Peyer's patch (tissue), 4 donors: ENCODE data around the gene UCMA.

ENCODE experiments used
- CTCF ChIP-seq, 6 experiments: fragments of 450-650 bp in 4 of 6; fragments of 200-600 bp in 2 of 6; sonication (generic) in 1 of 6; IDR thresholded peaks; one replicate each; pipeline ENCODE4 v1.5.1; 2017 to 2019; ENCODE audit warnings: antibody characterized with exemption in 6 of 6, mild to moderate bottlenecking in 3 of 6, moderate library complexity in 1 of 6
- POLR2A ChIP-seq, 2 donors: fragments of 450-650 bp; IDR thresholded peaks; one replicate each; pipeline ENCODE4 v1.5.1; 2017; ENCODE audit warnings: antibody characterized with exemption in 2 of 2, mild to moderate bottlenecking in 2 of 2, moderate library complexity in 2 of 2

GRCh38 chr10:13262433-13262832, 28.3 kb upstream of the UCMA start:
- TF ChIP-seq CTCF (IDR thresholded peaks at IDR 0.05): no peak
- no peak for TF ChIP-seq POLR2A (IDR thresholded peaks at IDR 0.05)
